Neural crest cell (in vitro differentiated cells): ENCODE data around the gene RELN. TPM values are rescaled to one million over a fixed set of nuclear protein-coding genes. Genes with fewer than 3 reads are reported as not detected.

Experiments used
- DNase-seq: peaks from one replicate; pipeline ENCODE4 v3.0.0; 2021; ENCODE audit warnings: low read depth, mixed read lengths, low spot score
- H3K27ac Mint-ChIP-seq: one replicate; pipeline ENCODE4 v1.8.0; 2021; ENCODE audit warnings: mild to moderate bottlenecking, mixed read lengths; ENCODE audit not compliant: unreplicated experiment
- H3K27me3 Mint-ChIP-seq: 2 replicates; pipeline ENCODE4 v1.8.0; 2021; ENCODE audit warnings: low read depth, mild to moderate bottlenecking, mixed read lengths
- H3K36me3 Mint-ChIP-seq: 2 replicates; pipeline ENCODE4 v1.8.0; 2021; ENCODE audit warnings: low read depth, mild to moderate bottlenecking, mixed read lengths
- H3K4me1 Mint-ChIP-seq: 2 replicates; pipeline ENCODE4 v1.8.0; 2021; ENCODE audit warnings: mixed read lengths
- H3K4me3 Mint-ChIP-seq: one replicate; pipeline ENCODE4 v1.8.0; 2021; ENCODE audit warnings: mild to moderate bottlenecking, mixed read lengths
- H3K9me3 Mint-ChIP-seq: 2 replicates; pipeline ENCODE4 v1.8.0; 2021; ENCODE audit warnings: mixed read lengths
- total RNA-seq: library from RNA; stranded (reverse); gene quantifications from 2 replicates; pipeline ENCODE4 v1.2.1, GENCODE V29; 2021
- TF ChIP-seq, protein P1 (sequence below): fragments of 200-600 bp; sonication (generic); conservative IDR thresholded peaks from 2 replicates; pipeline ENCODE4 v1.5.0; 2021; ENCODE audit warnings: antibody characterized with exemption, mild to moderate bottlenecking

Gene RELN
- total RNA-seq, 1 donor from 2014 or later, result 0.02 TPM

DNA sequence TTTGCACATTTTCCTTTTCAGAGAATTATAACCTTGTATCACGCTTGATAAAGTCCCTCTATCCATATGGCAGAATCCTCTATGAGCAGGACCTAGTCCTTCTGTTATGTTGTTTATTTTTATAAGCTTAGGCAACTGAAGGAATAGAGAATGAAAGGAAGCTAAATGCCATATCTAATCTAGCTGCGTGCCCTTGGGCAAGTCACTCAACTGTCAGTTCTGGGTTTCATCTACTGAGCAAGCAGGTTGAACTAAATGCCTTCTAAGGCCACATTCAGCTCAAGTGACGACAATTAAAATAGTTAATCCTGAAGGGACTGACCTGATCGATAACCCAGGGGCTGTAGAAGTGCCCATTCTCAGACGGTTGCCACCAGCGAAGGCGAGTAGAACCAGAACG lies 449.6 kb downstream of the RELN start:
- peaks cover 43% of the 10 kb centered on the region for H3K27me3 Mint-ChIP-seq
- no peak overlapping the region for H3K4me3 Mint-ChIP-seq
- H3K36me3 Mint-ChIP-seq, result no peaks in the 10 kb centered on the region
- TF ChIP-seq, protein P1, sequence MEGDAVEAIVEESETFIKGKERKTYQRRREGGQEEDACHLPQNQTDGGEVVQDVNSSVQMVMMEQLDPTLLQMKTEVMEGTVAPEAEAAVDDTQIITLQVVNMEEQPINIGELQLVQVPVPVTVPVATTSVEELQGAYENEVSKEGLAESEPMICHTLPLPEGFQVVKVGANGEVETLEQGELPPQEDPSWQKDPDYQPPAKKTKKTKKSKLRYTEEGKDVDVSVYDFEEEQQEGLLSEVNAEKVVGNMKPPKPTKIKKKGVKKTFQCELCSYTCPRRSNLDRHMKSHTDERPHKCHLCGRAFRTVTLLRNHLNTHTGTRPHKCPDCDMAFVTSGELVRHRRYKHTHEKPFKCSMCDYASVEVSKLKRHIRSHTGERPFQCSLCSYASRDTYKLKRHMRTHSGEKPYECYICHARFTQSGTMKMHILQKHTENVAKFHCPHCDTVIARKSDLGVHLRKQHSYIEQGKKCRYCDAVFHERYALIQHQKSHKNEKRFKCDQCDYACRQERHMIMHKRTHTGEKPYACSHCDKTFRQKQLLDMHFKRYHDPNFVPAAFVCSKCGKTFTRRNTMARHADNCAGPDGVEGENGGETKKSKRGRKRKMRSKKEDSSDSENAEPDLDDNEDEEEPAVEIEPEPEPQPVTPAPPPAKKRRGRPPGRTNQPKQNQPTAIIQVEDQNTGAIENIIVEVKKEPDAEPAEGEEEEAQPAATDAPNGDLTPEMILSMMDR, result no peak
- H3K9me3 Mint-ChIP-seq, result no peaks in the 10 kb centered on the region
- no peak overlapping the region for H3K27ac Mint-ChIP-seq
- no peaks in the 10 kb centered on the region for H3K4me1 Mint-ChIP-seq
- DNase-seq, result no peak

DNA sequence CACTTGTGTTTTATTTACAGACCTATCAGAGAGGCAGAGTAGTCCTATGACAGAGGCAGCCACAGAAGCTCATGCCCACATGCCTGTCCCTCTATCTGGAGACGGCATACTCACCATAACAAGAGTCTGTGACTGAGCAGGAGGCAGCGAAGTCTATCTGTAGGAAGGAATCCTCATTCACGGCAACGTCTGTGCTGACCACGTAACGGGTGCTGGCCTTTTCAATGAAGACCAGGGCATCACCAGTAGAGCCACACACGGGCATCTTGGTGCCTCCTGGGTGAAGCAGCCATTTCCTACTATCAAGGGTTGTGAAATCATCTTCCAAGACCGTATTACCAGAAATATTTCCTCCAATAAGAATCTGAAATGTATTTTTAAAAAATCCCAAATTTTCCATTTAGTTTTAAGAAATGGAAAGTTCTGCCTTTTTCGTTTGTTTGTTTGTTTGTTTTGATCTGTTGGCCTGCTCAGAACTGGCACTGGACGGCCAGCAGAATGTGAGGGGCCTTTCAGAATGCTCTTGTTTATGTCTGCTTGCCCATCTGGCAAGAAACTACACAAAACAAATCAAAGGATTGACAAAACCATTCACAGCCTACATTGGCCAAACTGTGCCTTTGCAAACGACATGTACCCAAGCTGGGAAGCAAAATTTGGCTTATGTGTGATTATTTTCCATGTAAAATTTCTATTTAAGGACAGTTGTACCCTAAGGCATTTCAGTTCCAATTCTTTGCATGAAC lies 450.3 kb downstream of the RELN start:
- no peak overlapping the region for H3K4me3 Mint-ChIP-seq
- no peak overlapping the region for H3K27ac Mint-ChIP-seq
- H3K4me1 Mint-ChIP-seq, result no peaks in the 10 kb centered on the region
- H3K9me3 Mint-ChIP-seq, result no peaks in the 10 kb centered on the region
- peaks cover 46% of the 10 kb centered on the region for H3K27me3 Mint-ChIP-seq
- TF ChIP-seq, protein P1, result no peak
- H3K36me3 Mint-ChIP-seq, result no peaks in the 10 kb centered on the region
- DNase-seq, result no peak

DNA sequence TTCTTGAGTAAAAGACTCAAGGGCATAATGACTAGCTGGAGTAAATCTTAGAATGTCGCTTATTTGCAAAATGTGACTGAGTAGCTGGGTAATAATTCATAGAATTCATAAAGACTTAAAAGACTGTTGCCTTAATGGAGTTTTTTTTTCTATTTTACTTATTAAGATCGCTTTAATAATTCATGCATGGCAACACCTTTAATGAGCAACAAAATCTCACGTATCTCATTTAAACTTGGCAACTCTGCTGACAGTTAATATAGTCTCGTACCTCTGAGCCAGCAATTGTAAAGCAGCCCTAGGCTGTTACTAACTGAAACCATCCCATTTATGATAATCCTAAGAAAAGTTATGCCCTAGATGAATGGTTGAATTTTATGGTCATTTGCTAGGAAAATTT lies 455.7 kb downstream of the RELN start:
- Mint-ChIP-seq H3K4me3 (no peak overlapping the region), H3K36me3 (no peaks in the 10 kb centered on the region), H3K27me3 (peaks cover 72% of the 10 kb centered on the region), H3K9me3 (no peaks in the 10 kb centered on the region), H3K4me1 (no peaks in the 10 kb centered on the region), H3K27ac (no peak overlapping the region)
- TF ChIP-seq, protein P1, result no peak
- DNase-seq, result no peak

DNA sequence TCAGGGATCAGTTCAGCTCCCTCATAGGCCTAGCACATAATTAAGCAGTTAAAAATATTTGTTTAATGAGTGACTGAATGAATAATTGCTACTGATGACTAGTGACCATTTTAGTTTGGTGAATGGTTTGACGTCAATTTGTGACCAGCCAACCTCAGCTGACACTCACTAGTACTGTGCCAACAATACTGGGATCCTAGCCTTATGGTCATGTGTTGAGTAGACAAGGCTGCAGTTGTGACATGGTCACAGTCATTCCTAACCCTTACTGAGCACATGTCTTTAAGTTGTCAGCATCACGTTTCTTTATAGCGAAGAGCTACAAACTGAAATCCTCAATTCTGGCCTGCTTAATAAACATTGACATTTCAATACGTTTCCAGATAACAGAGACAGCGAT lies 456.5 kb downstream of the RELN start:
- TF ChIP-seq, protein P1, result no peak
- Mint-ChIP-seq H3K36me3 (no peaks in the 10 kb centered on the region), H3K27me3 (peaks cover 70% of the 10 kb centered on the region), H3K4me3 (no peak overlapping the region), H3K27ac (no peak overlapping the region), H3K9me3 (no peaks in the 10 kb centered on the region), H3K4me1 (no peaks in the 10 kb centered on the region)
- no peak for DNase-seq

DNA sequence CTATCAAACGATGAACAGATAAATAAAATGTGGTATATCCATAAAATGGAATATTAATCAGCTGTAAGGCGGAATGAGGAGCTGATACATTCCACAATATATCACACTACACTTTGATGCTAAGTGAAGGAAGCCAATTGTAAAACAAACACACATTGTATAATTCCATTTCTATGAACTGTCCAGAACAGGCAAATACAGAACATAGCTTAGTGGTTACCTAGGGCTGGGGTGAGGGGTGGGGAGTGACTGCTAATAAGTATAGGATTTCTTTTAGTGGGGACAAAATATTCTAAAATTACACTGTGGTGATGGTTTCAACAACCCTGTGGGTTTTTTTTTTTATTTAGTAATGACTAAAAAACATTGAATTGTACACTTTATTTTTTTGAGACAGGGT lies 461.3 kb downstream of the RELN start:
- peaks cover 74% of the 10 kb centered on the region for H3K27me3 Mint-ChIP-seq
- no peak for DNase-seq
- H3K4me3 Mint-ChIP-seq, result no peak overlapping the region
- H3K9me3 Mint-ChIP-seq, result no peaks in the 10 kb centered on the region
- peaks cover 4% of the 10 kb centered on the region for H3K4me1 Mint-ChIP-seq
- no peaks in the 10 kb centered on the region for H3K36me3 Mint-ChIP-seq
- H3K27ac Mint-ChIP-seq, result no peak overlapping the region
- TF ChIP-seq, protein P1, result no peak
